PFSK-1 (cell line): Measurements from ENCODE around the gene MRPS2.

Experiments used
- FOXP2 ChIP-seq: optimal IDR thresholded peaks from 2 replicates; pipeline ENCODE3; 2011; ENCODE audit warnings: borderline replicate concordance, control low read depth, inconsistent platforms; ENCODE audit not compliant: insufficient read depth; ENCODE audit errors: extremely low read length, extremely low read depth
- POLR2AphosphoS5 ChIP-seq: IDR thresholded peaks from 2 replicates; pipeline ENCODE4 v1.6.1; 2012; ENCODE audit warnings: low read depth, mild to moderate bottlenecking, control low read depth, low read length, moderate library complexity
- REST ChIP-seq, 2 experiments: IDR thresholded peaks; 2 replicates each; pipeline versions ENCODE4 v1.6.1 to v1.8.0; 2011 to 2012; ENCODE audit warnings: low read depth in 2 of 2, low read length in 2 of 2, control low read depth in 1 of 2, inconsistent platforms in 1 of 2, mild to moderate bottlenecking in 1 of 2, moderate library complexity in 1 of 2; ENCODE audit not compliant: insufficient read depth in 1 of 2
- SIN3A ChIP-seq: IDR thresholded peaks from 2 replicates; pipeline ENCODE4 v1.6.1; 2012; ENCODE audit warnings: mild to moderate bottlenecking, low read length, moderate library complexity, borderline replicate concordance; ENCODE audit not compliant: insufficient read depth
- TAF1 ChIP-seq: IDR thresholded peaks from 2 replicates; pipeline ENCODE4 v1.6.1; 2012; ENCODE audit warnings: low read length, control low read depth, borderline replicate concordance; ENCODE audit not compliant: insufficient read depth

MRPS2 gene

DNA sequence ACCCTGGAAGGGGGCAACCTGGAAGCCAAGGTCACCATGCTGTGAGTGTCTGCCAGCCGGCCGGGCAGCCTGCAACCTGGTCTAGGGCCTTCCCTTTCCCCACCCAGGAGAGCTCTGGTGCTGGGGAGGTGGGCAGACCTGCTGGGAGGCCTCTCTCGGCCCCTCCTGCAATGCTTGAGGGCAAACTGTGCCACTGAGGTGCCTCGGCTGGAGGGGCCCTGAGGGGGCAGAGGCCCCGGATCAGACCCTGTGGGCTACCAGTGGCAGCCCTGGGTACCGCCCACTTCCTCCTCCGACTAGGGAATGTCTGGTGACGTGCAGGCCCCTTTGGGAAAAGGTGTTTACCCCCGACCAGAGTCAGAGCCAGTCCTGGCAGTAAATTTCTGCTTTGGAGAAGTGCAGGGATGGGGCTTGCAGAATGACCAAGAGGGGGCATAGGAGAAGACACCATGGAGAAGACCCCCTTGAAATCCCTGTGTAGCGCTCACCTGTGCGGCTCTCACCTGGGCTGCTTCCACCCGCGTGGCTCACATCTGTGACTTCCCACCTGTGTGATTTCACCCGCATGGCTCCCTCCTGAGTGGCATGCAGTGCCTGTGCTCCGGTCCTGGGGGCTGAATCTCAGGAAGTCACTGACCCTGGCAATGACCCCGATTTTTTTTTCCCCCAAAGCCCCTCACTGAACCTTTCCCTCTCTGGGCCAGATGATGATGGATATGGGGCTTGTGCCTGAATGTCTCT, 21.8 kb downstream of the MRPS2 start:
- no peak for TF ChIP-seq SIN3A
- no peak for TF ChIP-seq REST (IDR thresholded peaks at IDR 0.05; ENCODE audit: insufficient read depth in 1 of 2, low read depth in 2 of 2, low read length in 2 of 2)
- no peak for TF ChIP-seq FOXP2
- TF ChIP-seq TAF1 = no peak
- no peak for TF ChIP-seq POLR2AphosphoS5

- TF ChIP-seq TAF1 (no peak), REST (IDR thresholded peaks at IDR 0.05; ENCODE audit: insufficient read depth in 1 of 2, low read depth in 2 of 2, low read length in 2 of 2) (no peak), POLR2AphosphoS5 (no peak), SIN3A (no peak), FOXP2 (no peak)
Observed at GRCh38 chr9:135522931-135523330, 22.4 kb downstream of the MRPS2 start.

DNA sequence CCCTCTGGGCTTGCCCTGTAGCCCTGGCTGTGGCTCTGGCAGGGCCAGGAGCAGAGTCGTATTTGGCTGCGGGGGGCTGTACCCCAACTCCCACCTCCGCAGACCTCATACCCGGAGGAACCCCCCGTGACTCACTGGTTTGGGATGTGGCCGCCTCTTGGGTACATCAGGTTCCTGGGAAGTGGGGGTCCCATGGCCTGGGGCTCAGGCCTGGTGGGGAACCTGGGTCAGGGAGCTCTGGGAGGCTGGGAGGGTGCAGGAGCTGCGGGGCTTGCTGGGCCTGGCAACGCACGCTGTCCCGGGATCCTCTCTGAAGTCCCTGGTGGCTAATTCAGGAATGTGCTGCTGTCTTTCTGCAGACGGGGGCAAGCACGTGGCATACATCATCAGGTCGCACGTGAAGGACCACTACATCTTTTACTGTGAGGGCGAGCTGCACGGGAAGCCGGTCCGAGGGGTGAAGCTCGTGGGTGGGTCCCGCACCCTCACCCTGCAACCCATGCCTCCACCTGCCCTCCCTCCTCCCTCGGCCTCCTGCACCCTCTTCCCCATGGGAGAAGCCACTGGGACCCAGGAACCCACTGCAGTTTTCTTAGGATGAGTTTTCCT, 23.1 kb downstream of the MRPS2 start:
- TF ChIP-seq SIN3A (no peak), FOXP2 (no peak), REST (IDR thresholded peaks at IDR 0.05; ENCODE audit: insufficient read depth in 1 of 2, low read depth in 2 of 2, low read length in 2 of 2) (no peak), POLR2AphosphoS5 (no peak), TAF1 (no peak)

GRCh38 chr9:135524130-135524861, 23.8 kb downstream of the MRPS2 start:
- TF ChIP-seq SIN3A = no peak
- TF ChIP-seq TAF1 = no peak
- no peak for TF ChIP-seq FOXP2
- no peak for TF ChIP-seq REST (IDR thresholded peaks at IDR 0.05; ENCODE audit: insufficient read depth in 1 of 2, low read depth in 2 of 2, low read length in 2 of 2)
- no peak for TF ChIP-seq POLR2AphosphoS5
